ENCODE measurements around the gene SNRPA1. TPM values are rescaled to one million over a fixed set of nuclear protein-coding genes. Genes with fewer than 3 reads are reported as not detected.

Gene SNRPA1
- total RNA-seq, 4 donors from 2014 or later, result 19.9 to 35.7 (median 25.2) TPM

DNA sequence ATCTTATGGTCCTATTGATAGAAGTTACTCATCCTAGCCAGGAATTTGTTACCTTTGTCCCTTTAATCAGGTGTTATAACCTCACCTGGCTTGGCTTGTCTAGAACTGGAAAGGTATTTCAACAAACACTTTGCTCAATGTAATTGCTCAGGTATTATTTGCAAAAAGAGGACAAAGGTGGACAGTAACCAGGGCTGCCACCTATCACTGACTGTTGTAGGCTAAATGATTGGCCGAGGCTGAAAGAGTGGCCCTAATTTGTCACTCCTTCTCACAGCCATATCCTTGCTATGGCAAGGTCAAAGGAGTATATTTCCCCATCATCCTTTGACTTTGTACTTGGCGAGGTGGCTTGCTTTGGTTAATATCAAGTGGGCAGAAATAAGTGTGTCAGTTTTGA lies 15.0 kb downstream of the SNRPA1 start:
- intact Hi-C loops (cut with DNase I), result no loop called here
- TF ChIP-seq EP300 (IDR thresholded peaks at IDR 0.05) (no peak), POLR2A (IDR thresholded peaks at IDR 0.05; ENCODE audit: low read depth) (no peak), POLR2AphosphoS5 (IDR thresholded peaks at IDR 0.05) (no peak)
- TF ChIP-seq, protein P1, sequence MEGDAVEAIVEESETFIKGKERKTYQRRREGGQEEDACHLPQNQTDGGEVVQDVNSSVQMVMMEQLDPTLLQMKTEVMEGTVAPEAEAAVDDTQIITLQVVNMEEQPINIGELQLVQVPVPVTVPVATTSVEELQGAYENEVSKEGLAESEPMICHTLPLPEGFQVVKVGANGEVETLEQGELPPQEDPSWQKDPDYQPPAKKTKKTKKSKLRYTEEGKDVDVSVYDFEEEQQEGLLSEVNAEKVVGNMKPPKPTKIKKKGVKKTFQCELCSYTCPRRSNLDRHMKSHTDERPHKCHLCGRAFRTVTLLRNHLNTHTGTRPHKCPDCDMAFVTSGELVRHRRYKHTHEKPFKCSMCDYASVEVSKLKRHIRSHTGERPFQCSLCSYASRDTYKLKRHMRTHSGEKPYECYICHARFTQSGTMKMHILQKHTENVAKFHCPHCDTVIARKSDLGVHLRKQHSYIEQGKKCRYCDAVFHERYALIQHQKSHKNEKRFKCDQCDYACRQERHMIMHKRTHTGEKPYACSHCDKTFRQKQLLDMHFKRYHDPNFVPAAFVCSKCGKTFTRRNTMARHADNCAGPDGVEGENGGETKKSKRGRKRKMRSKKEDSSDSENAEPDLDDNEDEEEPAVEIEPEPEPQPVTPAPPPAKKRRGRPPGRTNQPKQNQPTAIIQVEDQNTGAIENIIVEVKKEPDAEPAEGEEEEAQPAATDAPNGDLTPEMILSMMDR (IDR thresholded peaks at IDR 0.05), result no peak
- peaks cover 42 to 65% (median 55%) of the 10 kb centered on the region in 4 donors for H3K36me3 ChIP-seq

DNA sequence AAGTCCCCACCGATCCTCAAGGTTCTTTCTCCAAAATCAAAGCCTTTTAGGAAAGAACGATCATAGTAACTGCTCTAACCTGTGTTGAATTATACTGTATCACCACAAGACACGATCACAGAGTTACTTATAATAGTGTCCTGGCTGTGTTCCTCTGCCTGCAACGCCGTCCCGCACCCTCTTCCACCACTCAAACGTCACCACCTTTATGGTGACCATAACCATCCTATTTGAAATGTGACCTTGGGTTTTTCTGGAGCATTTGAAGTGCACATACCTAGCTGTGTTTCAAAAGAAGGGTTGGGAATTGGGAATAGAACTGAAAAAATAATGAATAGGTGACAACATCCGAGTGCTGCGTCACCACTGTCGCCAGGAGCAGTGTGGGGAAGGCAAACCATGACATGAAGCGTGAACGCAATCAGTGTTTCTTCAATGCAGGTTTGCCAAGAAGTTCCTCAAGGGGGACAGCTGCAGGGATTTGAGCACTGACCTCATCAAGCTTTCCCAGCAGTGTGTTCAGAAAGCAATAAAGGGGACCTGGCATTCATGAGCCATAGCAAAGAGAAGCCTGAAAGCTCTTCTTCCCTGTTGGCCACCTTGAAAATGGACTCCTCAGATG lies 17.0 kb downstream of the SNRPA1 start:
- WGBS, result 82% methylated on average over 12 of the region's 12 CpGs
- intact Hi-C loops (cut with DNase I), result no loop called here
- Histone ChIP-seq H3K27me3 (no peaks in the 10 kb centered on the region), H3K36me3 (peaks cover 42 to 65% (median 55%) of the 10 kb centered on the region in 4 donors), H3K4me3 (peak overlapping the region; percentile 79 to 92 (median 88)), H3K4me1 (peaks cover 11 to 26% (median 23%) of the 10 kb centered on the region in 4 donors), H3K27ac (replicated peaks in 1 of 4) (peak overlapping the region; percentile 87 to 95 (median 92)), H3K9me3 (no peaks in the 10 kb centered on the region)
- TF ChIP-seq, protein P1 (IDR thresholded peaks at IDR 0.05), result no peak
- TF ChIP-seq POLR2A (IDR thresholded peaks at IDR 0.05; ENCODE audit: low read depth) (no peak), EP300 (IDR thresholded peaks at IDR 0.05) (no peak), POLR2AphosphoS5 (IDR thresholded peaks at IDR 0.05) (no peak)
- DNase-seq (ENCODE audit: extremely low spot score), result no peak

More for the DNA sequence above, 15.0 kb downstream of the SNRPA1 start:
- Histone ChIP-seq H3K27me3 (no peaks in the 10 kb centered on the region), H3K4me1 (peaks cover 8 to 26% (median 23%) of the 10 kb centered on the region in 4 donors), H3K4me3 (no peak overlapping the region), H3K27ac (replicated peaks in 1 of 4) (no peak overlapping the region), H3K9me3 (no peaks in the 10 kb centered on the region)
- 90% methylated on average over 2 of the region's 2 CpGs for WGBS
- no peak for DNase-seq (ENCODE audit: extremely low spot score)

GRCh38 chr15:101277038-101277822 lies 17.8 kb downstream of the SNRPA1 start, which contains the start of gene SELENOS:
Gene SELENOS (minus strand): TSS chr15:101277485. CDS start chr15:101277417, 68 bp downstream.
- WGBS, result under 1% methylated on average over 39 of the region's 91 CpGs
- H3K4me1 ChIP-seq, result peaks cover 15 to 26% (median 23%) of the 10 kb centered on the region in 4 donors
- H3K36me3 ChIP-seq, result peaks cover 44 to 65% (median 55%) of the 10 kb centered on the region in 4 donors
- no peaks in the 10 kb centered on the region for H3K27me3 ChIP-seq
- TF ChIP-seq POLR2A (IDR thresholded peaks at IDR 0.05; ENCODE audit: low read depth) (peak; percentile 85), EP300 (IDR thresholded peaks at IDR 0.05) (peak; percentile 62), POLR2AphosphoS5 (IDR thresholded peaks at IDR 0.05) (peak; percentile 85 to 93)
- TF ChIP-seq, protein P1 (IDR thresholded peaks at IDR 0.05), result no peak
- H3K9me3 ChIP-seq, result no peaks in the 10 kb centered on the region
- H3K4me3 ChIP-seq, result peak within 1 kb of the TSS; percentile 79 to 92 (median 88)
- DNase-seq (ENCODE audit: extremely low spot score), result peak; percentile 95
- peak within 1 kb of the TSS; percentile 87 to 95 (median 92) for H3K27ac ChIP-seq (replicated peaks in 1 of 4)
- intact Hi-C loops (cut with DNase I), result no loop called here

DNA sequence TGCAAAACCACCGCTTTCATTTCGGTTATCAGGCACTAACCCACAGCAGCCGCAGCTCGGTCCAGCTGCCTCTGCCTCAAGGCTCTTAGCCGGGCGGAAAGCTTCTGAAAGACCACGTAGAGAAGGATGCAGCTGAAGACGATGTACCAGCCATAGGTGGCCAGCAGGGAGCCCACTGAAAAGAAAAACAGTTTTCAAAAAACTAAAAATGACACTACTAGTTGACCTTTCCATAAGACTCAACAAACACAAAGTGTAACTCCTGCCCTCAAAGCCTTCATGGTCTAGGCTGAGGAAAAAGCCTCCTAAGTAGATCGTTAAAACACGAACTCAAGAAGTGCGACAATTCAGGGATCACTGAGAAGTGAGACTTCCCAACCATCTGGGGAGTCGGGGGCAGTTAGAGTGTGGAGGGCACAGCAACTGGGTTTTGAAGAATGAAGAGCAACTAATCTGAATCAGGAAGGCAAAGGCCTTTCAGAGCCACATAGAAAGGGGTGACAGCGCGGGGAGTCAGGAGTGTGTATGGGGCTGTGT lies 18.5 kb downstream of the SNRPA1 start:
- peaks cover 43 to 65% (median 57%) of the 10 kb centered on the region in 4 donors for H3K36me3 ChIP-seq
- H3K4me3 ChIP-seq, result peak overlapping the region; percentile 79 to 92 (median 88)
- WGBS, result 17% methylated on average over 12 of the region's 14 CpGs

More for the DNA sequence above, 18.5 kb downstream of the SNRPA1 start:
- Histone ChIP-seq H3K9me3 (no peaks in the 10 kb centered on the region), H3K27ac (replicated peaks in 1 of 4) (peak overlapping the region; percentile 87 to 95 (median 92)), H3K4me1 (peaks cover 15 to 26% (median 23%) of the 10 kb centered on the region in 4 donors), H3K27me3 (no peaks in the 10 kb centered on the region)
- TF ChIP-seq POLR2AphosphoS5 (IDR thresholded peaks at IDR 0.05) (no peak), POLR2A (IDR thresholded peaks at IDR 0.05; ENCODE audit: low read depth) (no peak), EP300 (IDR thresholded peaks at IDR 0.05) (no peak)
- TF ChIP-seq, protein P1 (IDR thresholded peaks at IDR 0.05), result peak in 2 of 3 experiments; percentile 7 to 38
- intact Hi-C loops (cut with DNase I), result no loop called here
- DNase-seq (ENCODE audit: extremely low spot score), result no peak

Measured in esophagus muscularis mucosa (tissue), 4 donors.